GM13976 (cell line): ENCODE data around the gene BBIP1.

Source experiments
- DNase-seq: peaks from one replicate; pipeline ENCODE4 v3.0.0; 2012; ENCODE audit warnings: low spot score
- in situ Hi-C: fragments of 300-500 bp; cut with MboI; formaldehyde crosslinking; loops from one replicate; pipeline ENCODE4 v1.12.0; 2022; ENCODE audit warnings: low sequenced_read_pairs, mixed read lengths, inconsistent platforms; ENCODE audit not compliant: unreplicated experiment
- TF ChIP-seq, protein P1 (sequence below): IDR thresholded peaks from 2 replicates; pipeline ENCODE4 v1.5.1; 2012; ENCODE audit warnings: borderline replicate concordance, mild to moderate bottlenecking; ENCODE audit not compliant: insufficient read depth; ENCODE audit errors: extremely low read depth, missing control alignments, control extremely low read depth

Gene BBIP1

GRCh38 chr10:110885932-110886674 lies 32.9 kb downstream of the BBIP1 start:
- no peak for DNase-seq
- in situ Hi-C loops = loop anchor here (25.0 kb wide), 2 partner anchors 274 to 574 kb away; partner anchors contain the start of gene SMNDC1
- TF ChIP-seq, protein P1, sequence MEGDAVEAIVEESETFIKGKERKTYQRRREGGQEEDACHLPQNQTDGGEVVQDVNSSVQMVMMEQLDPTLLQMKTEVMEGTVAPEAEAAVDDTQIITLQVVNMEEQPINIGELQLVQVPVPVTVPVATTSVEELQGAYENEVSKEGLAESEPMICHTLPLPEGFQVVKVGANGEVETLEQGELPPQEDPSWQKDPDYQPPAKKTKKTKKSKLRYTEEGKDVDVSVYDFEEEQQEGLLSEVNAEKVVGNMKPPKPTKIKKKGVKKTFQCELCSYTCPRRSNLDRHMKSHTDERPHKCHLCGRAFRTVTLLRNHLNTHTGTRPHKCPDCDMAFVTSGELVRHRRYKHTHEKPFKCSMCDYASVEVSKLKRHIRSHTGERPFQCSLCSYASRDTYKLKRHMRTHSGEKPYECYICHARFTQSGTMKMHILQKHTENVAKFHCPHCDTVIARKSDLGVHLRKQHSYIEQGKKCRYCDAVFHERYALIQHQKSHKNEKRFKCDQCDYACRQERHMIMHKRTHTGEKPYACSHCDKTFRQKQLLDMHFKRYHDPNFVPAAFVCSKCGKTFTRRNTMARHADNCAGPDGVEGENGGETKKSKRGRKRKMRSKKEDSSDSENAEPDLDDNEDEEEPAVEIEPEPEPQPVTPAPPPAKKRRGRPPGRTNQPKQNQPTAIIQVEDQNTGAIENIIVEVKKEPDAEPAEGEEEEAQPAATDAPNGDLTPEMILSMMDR = no peak

DNA sequence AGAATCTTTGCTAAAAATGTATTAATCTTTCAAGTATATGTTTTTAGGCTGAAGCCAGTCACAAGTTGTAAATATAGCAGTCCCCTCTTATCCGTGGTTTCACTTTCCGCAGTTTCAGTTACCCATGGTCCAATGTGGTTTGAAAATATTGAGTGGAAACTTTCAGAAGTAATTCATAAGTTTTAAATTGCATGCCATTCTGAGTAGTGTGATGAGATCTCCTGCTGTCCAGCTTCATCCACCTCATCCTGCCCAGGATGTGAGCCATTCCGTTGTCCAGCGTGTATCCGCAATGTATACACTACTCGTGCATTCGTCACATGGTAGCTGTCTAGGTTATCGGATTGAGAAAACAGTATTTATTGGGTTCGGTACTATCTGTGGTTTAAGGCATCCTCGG lies 35.1 kb downstream of the BBIP1 start:
- TF ChIP-seq, protein P1 = no peak
- no peak for DNase-seq
- in situ Hi-C loops = loop anchor here (25.0 kb wide), 2 partner anchors 272 to 572 kb away; partner anchors contain the start of gene SMNDC1

DNA sequence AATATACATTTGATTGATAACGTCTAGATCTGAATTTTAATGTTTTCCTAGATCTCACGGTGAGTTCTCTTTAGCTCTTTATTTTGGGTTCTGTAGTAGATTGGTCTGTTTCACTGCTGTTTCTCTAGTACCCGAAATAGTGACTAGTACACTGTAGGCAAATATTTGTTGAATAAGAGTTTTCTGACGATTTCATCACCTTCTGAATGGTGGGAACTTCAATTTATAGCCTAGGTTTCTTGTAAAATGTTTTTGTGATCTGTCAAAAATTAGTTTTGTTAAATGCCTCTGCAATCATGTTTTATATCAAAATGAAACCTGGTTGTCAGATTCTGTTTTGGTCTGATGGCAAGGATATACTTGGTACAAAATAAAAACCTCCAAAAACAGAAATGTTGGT lies 37.1 kb downstream of the BBIP1 start:
- TF ChIP-seq, protein P1 = no peak
- DNase-seq = no peak
- in situ Hi-C loops = loop anchor here (25.0 kb wide), 2 partner anchors 270 to 570 kb away; partner anchors contain the start of gene SMNDC1

DNA sequence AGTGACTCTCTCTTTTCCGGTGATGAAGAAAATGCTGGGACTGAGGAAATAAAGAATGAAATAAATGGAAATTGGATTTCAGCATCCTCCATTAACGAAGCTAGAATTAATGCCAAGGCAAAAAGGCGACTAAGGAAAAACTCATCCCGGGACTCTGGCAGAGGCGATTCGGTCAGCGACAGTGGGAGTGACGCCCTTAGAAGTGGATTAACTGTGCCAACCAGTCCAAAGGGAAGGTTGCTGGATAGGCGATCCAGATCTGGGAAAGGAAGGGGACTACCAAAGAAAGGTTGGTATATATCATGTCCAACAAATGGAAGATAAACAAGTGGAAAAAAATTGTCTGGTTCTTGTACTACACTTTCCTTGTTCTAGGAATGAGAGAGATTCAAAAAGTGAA lies 37.7 kb downstream of the BBIP1 start:
- in situ Hi-C loops = loop anchor here (25.0 kb wide), 2 partner anchors 269 to 569 kb away; partner anchors contain the start of gene SMNDC1
- DNase-seq = no peak
- TF ChIP-seq, protein P1 = no peak

DNA sequence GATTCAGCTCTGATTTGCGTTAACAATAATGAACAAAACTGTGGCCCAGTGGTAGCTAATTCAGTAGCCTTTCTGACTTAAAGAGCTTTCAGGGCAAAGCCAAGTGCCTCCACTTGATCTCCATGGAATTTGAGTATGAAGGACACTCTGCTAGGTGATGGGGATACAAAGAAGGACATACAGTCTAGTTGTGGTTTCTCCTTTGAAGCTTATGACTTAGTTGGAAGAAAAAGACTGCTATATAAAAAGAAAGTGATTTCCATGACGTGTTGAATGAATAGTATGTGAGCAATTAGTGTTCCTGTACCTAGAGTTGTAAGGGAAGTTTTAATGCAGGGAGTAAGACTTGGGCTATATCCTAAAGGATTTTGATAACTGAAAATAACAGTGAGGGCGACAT lies 39.0 kb downstream of the BBIP1 start:
- in situ Hi-C loops = loop anchor here (25.0 kb wide), 2 partner anchors 268 to 568 kb away; partner anchors contain the start of gene SMNDC1
- TF ChIP-seq, protein P1 = no peak
- no peak for DNase-seq

DNA sequence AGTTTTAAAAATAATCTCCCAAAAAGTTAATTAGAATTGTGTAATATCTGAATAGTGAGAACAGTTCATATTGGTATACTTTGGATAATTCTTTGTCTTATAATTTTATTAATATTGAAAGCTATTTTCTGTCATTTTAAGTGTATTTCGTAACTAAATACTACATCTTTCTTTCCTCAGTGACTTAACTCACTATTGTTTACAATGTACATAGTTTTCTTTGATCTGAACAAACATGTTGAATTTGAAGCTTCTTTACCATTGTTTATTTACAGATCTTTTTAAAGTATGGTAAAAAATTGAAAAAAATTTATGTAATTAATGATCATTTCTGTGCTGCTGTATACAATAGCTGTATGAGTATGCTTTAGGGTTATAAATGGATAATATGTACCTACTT lies 42.2 kb downstream of the BBIP1 start:
- in situ Hi-C loops = loop anchor here (25.0 kb wide), 2 partner anchors 264 to 564 kb away; partner anchors contain the start of gene SMNDC1
- TF ChIP-seq, protein P1 = no peak
- no peak for DNase-seq
